HCT116 (cell line): ENCODE results near the gene CLOCK. TPM values are rescaled to one million over a fixed set of nuclear protein-coding genes. Genes with fewer than 3 reads are reported as not detected.

ENCODE experiments used
- ATAC-seq: fragments of 200-7000 bp; cut with Tn5 transposase; 2 replicates; pipeline ENCODE4 v1.9.1; 2020; ENCODE audit warnings: mild to moderate bottlenecking, moderate library complexity
- BruUV-seq: library from RNA; stranded (reverse); fragments of 400-500 nt; replicated peaks from 2 replicates; lab custom pipeline; 2021; lab: Mats Ljungman, UMichigan
- CTCF ChIA-PET: fragments of 300-600 bp; sonication (Branson Sonifier 250); formaldehyde crosslinking; loops from one replicate; lab custom pipeline; 2021; ENCODE audit warnings: antibody characterized with exemption; lab: Charles Lee
- POLR2A ChIA-PET: fragments of 300-600, 350-600 bp; sonication (Branson Sonifier 250); formaldehyde crosslinking; loops from one replicate; lab custom pipeline; 2021; ENCODE audit warnings: antibody characterized with exemption; lab: Charles Lee
- RAD21 ChIA-PET, 2 experiments: fragments of 300-600 bp; sonication (Branson Sonifier 250); formaldehyde crosslinking; loops; one replicate each; lab custom pipeline; 2023; ENCODE audit warnings: low total read pairs in 2 of 2; ENCODE audit not compliant: uncharacterized antibody in 2 of 2, unreplicated experiment in 2 of 2, low non-redundant PET in 1 of 2; lab: Charles Lee
- DNase-seq: peaks from one replicate; pipeline ENCODE4 v3.0.0-alpha.2; 2010; ENCODE audit warnings: low read depth, low spot score
- H2AFZ ChIP-seq: fragments of 200-600 bp; shearing (Covaris generic), sonication (generic); 2 replicates; pipeline ENCODE4 v1.6.1; 2017; ENCODE audit warnings: low read depth, mixed run types, mixed read lengths, antibody characterized with exemption, low read length; ENCODE audit not compliant: poor library complexity, severe bottlenecking
- H3K27ac ChIP-seq: 2 replicates; pipeline ENCODE4 v1.5.1; 2012; ENCODE audit warnings: low read depth, low read length
- H3K27me3 ChIP-seq: fragments of 200-600 bp; sonication (generic); 2 replicates; pipeline ENCODE4 v1.6.1; 2016; ENCODE audit warnings: mixed run types, low read length, mixed read lengths; ENCODE audit not compliant: insufficient read depth
- H3K36me3 ChIP-seq, 2 experiments: fragments of 200-500 bp in 1 of 2; fragments of 200-600 bp in 1 of 2; sonication (Bioruptor generic) in 1 of 2; sonication (generic) in 1 of 2; 2 replicates each; pipeline versions ENCODE4 v1.5.1 to v1.6.1; 2014 to 2016; ENCODE audit warnings: low read length in 2 of 2, inconsistent platforms in 1 of 2, mixed read lengths in 1 of 2, mixed run types in 1 of 2; ENCODE audit not compliant: insufficient read depth in 2 of 2, control insufficient read depth in 1 of 2
- H3K4me1 ChIP-seq, 2 experiments: fragments of 200-600 bp in 1 of 2; sonication (generic) in 1 of 2; 2 replicates each; pipeline versions ENCODE4 v1.5.1 to v1.6.1; 2012 to 2017; ENCODE audit warnings: low read length in 2 of 2, inconsistent platforms in 1 of 2, mild to moderate bottlenecking in 1 of 2, mixed read lengths in 1 of 2, mixed run types in 1 of 2, moderate library complexity in 1 of 2; ENCODE audit not compliant: insufficient read depth in 2 of 2, control insufficient read depth in 1 of 2
- H3K4me2 ChIP-seq: fragments of 200-600 bp; sonication (generic); 2 replicates; pipeline ENCODE4 v1.6.1; 2017; ENCODE audit warnings: mixed run types, low read length, mixed read lengths
- H3K4me3 ChIP-seq, 2 experiments: fragments of 200-600 bp in 1 of 2; sonication (generic) in 1 of 2; replicated peaks in 1 of 2; 2 replicates each; pipeline ENCODE4 v1.5.1; 2011 to 2016; ENCODE audit warnings: low read length in 2 of 2, control low read depth in 1 of 2, low read depth in 1 of 2, mild to moderate bottlenecking in 1 of 2, mixed read lengths in 1 of 2, mixed run types in 1 of 2
- H3K79me2 ChIP-seq: fragments of 200-600 bp; sonication (generic); 2 replicates; pipeline ENCODE4 v1.6.1; 2017; ENCODE audit warnings: mild to moderate bottlenecking, mixed run types, low read length, moderate library complexity, mixed read lengths; ENCODE audit not compliant: insufficient read depth
- H3K9ac ChIP-seq: fragments of 200-600 bp; sonication (generic); 2 replicates; pipeline ENCODE4 v1.6.1; 2016; ENCODE audit warnings: low read length, mixed read lengths
- H3K9me2 ChIP-seq: fragments of 200-600 bp; sonication (generic), shearing (Covaris generic); 2 replicates; pipeline ENCODE4 v1.6.1; 2017; ENCODE audit warnings: mixed run types, mild to moderate bottlenecking, moderate library complexity; ENCODE audit not compliant: insufficient read depth
- H3K9me3 ChIP-seq, 2 experiments: fragments of 200-500 bp in 1 of 2; fragments of 200-600 bp in 1 of 2; sonication (Bioruptor generic) in 1 of 2; sonication (generic) in 1 of 2; 2 replicates each; pipeline ENCODE4 v1.6.1; 2014 to 2017; ENCODE audit warnings: low read length in 2 of 2, mixed read lengths in 2 of 2, inconsistent platforms in 1 of 2, low read depth in 1 of 2, mild to moderate bottlenecking in 1 of 2, mixed run types in 1 of 2, moderate library complexity in 1 of 2; ENCODE audit not compliant: control insufficient read depth in 1 of 2, insufficient read depth in 1 of 2
- H4K20me1 ChIP-seq: fragments of 200-600 bp; sonication (generic), shearing (Covaris generic); 2 replicates; pipeline ENCODE4 v1.6.1; 2017; ENCODE audit warnings: mixed run types, mild to moderate bottlenecking, moderate library complexity; ENCODE audit not compliant: insufficient read depth
- ATF3 ChIP-seq: IDR thresholded peaks from 2 replicates; pipeline ENCODE4 v1.6.1; 2012
- CEBPB ChIP-seq: IDR thresholded peaks from 2 replicates; pipeline ENCODE4 v1.6.1; 2012; ENCODE audit warnings: low read depth
- EGR1 ChIP-seq: IDR thresholded peaks from 2 replicates; pipeline ENCODE4 v1.6.1; 2012; ENCODE audit warnings: low read depth
- EZH2 ChIP-seq: fragments of 200-600 bp; sonication (generic); IDR thresholded peaks from 2 replicates; pipeline ENCODE4 v1.6.1; 2017; ENCODE audit warnings: antibody characterized with exemption, mixed run types
- FOSL1 ChIP-seq: IDR thresholded peaks from 2 replicates; pipeline ENCODE4 v1.6.1; 2012; ENCODE audit warnings: low read depth
- JUND ChIP-seq: IDR thresholded peaks from 2 replicates; pipeline ENCODE4 v1.6.1; 2012
- MAX ChIP-seq: IDR thresholded peaks from 2 replicates; pipeline ENCODE4 v1.6.1; 2012
- POLR2A ChIP-seq: IDR thresholded peaks from 2 replicates; pipeline ENCODE4 v1.7.0; 2011; ENCODE audit warnings: borderline replicate concordance; ENCODE audit not compliant: insufficient read depth, insufficient read length; ENCODE audit errors: extremely low read depth
- POLR2AphosphoS5 ChIP-seq: IDR thresholded peaks from 2 replicates; pipeline ENCODE4 v1.6.1; 2011; ENCODE audit warnings: mild to moderate bottlenecking, low read depth, low read length, moderate library complexity
- REST ChIP-seq: IDR thresholded peaks from 2 replicates; pipeline ENCODE4 v1.6.1; 2012; ENCODE audit warnings: low read depth
- SIN3A ChIP-seq: IDR thresholded peaks from 2 replicates; pipeline ENCODE4 v1.6.1; 2012; ENCODE audit warnings: low read depth
- SP1 ChIP-seq: IDR thresholded peaks from 2 replicates; pipeline ENCODE4 v1.6.1; 2012; ENCODE audit warnings: low read depth
- SRF ChIP-seq: IDR thresholded peaks from 2 replicates; pipeline ENCODE4 v1.6.1; 2012; ENCODE audit warnings: low read depth
- TCF7L2 ChIP-seq: IDR thresholded peaks from 2 replicates; pipeline ENCODE4 v1.7.0; 2011; ENCODE audit warnings: borderline replicate concordance, inconsistent platforms; ENCODE audit not compliant: insufficient read depth, insufficient read length; ENCODE audit errors: extremely low read depth
- YY1 ChIP-seq: IDR thresholded peaks from 2 replicates; pipeline ENCODE4 v1.6.1; 2011; ENCODE audit warnings: low read length, low read depth, moderate library complexity, mild to moderate bottlenecking; ENCODE audit not compliant: insufficient replicate concordance; ENCODE audit errors: extremely low read depth
- ZFX ChIP-seq: fragments of 450-650 bp; IDR thresholded peaks from 2 replicates; pipeline ENCODE4 v1.6.1; 2017
- intact Hi-C: fragments of 100-400 bp; cut with micrococcal nuclease; formaldehyde crosslinking; loops from 2 replicates; pipeline ENCODE4 v1.10.0; 2022
- total RNA-seq: library from RNA; stranded (reverse); gene quantifications from one replicate; pipeline ENCODE4 v1.2.1, GENCODE V29; 2021; ENCODE audit not compliant: unreplicated experiment

CLOCK gene
- total RNA-seq, 1 experiment from 2014 or later, result 38.7 TPM

GRCh38 chr4:55509266-55509665, 37.4 kb downstream of the CLOCK start (continued):
- TF ChIP-seq REST (no peak), EZH2 (no peak), POLR2AphosphoS5 (no peak), FOSL1 (no peak), SRF (no peak), SIN3A (no peak), TCF7L2 (no peak), ZFX (no peak)
- TF ChIP-seq, all 23 proteins: peak for 0

GRCh38 chr4:55507612-55508011, 39.1 kb downstream of the CLOCK start:
- DNase-seq (no peak), ATAC-seq (no peak)
- ChIA-PET CTCF (no interaction called here), RAD21 (no interaction called here), POLR2A (no interaction called here)
- H3K9me2 ChIP-seq, result no peaks in the 10 kb centered on the region
- no peak overlapping the region for H2AFZ ChIP-seq
- intact Hi-C loops, result no loop called here
- no peak overlapping the region for H3K4me2 ChIP-seq
- BruUV-seq, result TSS peak; percentile 6
- no peak overlapping the region for H3K27ac ChIP-seq
- peaks cover 0 to 4% of the 10 kb centered on the region in 2 experiments; a peak in 1 of 4 replicates for H3K36me3 ChIP-seq
- H3K79me2 ChIP-seq, result peaks cover 62% of the 10 kb centered on the region
- peaks cover 4% of the 10 kb centered on the region; the same call in 1 of the 2 replicates for H4K20me1 ChIP-seq
- no peaks in the 10 kb centered on the region for H3K27me3 ChIP-seq
- H3K4me3 ChIP-seq, result no peak overlapping the region
- H3K4me1 ChIP-seq, result peaks cover 7 to 26% of the 10 kb centered on the region in 2 experiments
- H3K9me3 ChIP-seq, result no peaks in the 10 kb centered on the region
- H3K9ac ChIP-seq, result no peak overlapping the region
- TF ChIP-seq EZH2, result no peak
- no peak for TF ChIP-seq CEBPB
- no peak for TF ChIP-seq JUND
- no peak for TF ChIP-seq MAX
- no peak for TF ChIP-seq POLR2A
- no peak for TF ChIP-seq SP1
- no peak for TF ChIP-seq ZFX
- TF ChIP-seq EGR1, result no peak
- no peak for TF ChIP-seq POLR2AphosphoS5
- TF ChIP-seq YY1, result no peak
- TF ChIP-seq REST, result no peak
- no peak for TF ChIP-seq ATF3
